Thyroid gland (tissue), 4 donors: ENCODE measurements around the gene MORF4L1.
"Not testable (repeated sequence)": the region's sequence is repeated elsewhere in the genome, so short reads cannot be mapped to it uniquely, and the experiment has no call there.

ENCODE experiments used
- CTCF ChIP-seq, 6 experiments: fragments of 200-600 bp in 3 of 6; fragments of 450-650 bp in 3 of 6; sonication (generic) in 3 of 6; IDR thresholded peaks; one replicate each; pipeline ENCODE4 v1.5.1; 2016 to 2019; ENCODE audit warnings: antibody characterized with exemption in 6 of 6, mild to moderate bottlenecking in 2 of 6, inconsistent platforms in 1 of 6, moderate library complexity in 1 of 6
- POLR2A ChIP-seq, 2 donors: fragments of 450-650 bp; IDR thresholded peaks; one replicate each; pipeline ENCODE4 v1.6.1; 2017; ENCODE audit warnings: antibody characterized with exemption in 2 of 2, mild to moderate bottlenecking in 2 of 2, moderate library complexity in 1 of 2

GRCh38 chr15:78900819-78901533, 28.3 kb downstream of the MORF4L1 start:
- not testable (repeated sequence) for TF ChIP-seq POLR2A, CTCF (IDR thresholded peaks at IDR 0.05)
